Smooth muscle cell of trachea (primary cell): ENCODE measurements around the gene MARCHF2. TPM values are rescaled to one million over a fixed set of nuclear protein-coding genes. Genes with fewer than 3 reads are reported as not detected.

Experiments used
- total RNA-seq: library from RNA; depleted of rRNA; stranded (reverse); fragments of >200 nt; gene quantifications from 2 replicates; pipeline ENCODE4 v1.2.1, GENCODE V29; 2014

Gene MARCHF2
- total RNA-seq = 62.3 and 126 TPM in 2 replicates

GRCh38 chr19:8412783-8413628, at the start of gene MARCHF2:
TSS of gene MARCHF2 (plus strand) at chr19:8413305. CDS start at chr19:8421841, 8,536 bp downstream.

GRCh38 chr19:8363803-8364771, 49.0 kb upstream of the MARCHF2 start, which contains the start of gene ANGPTL4:
TSS of gene ANGPTL4 (plus strand) at chr19:8364155. CDS start at chr19:8364322, 167 bp downstream.

GRCh38 chr19:8389891-8390616, 23.1 kb upstream of the MARCHF2 start, which contains the start of gene RAB11B:
TSS of gene RAB11B (plus strand) at chr19:8390360. CDS start at chr19:8390417, 57 bp downstream.

GRCh38 chr19:8444677-8445487, 31.8 kb downstream of the MARCHF2 start, which contains the start of gene HNRNPM:
TSS of gene HNRNPM (plus strand) at chr19:8444975. CDS start at chr19:8444999, 24 bp downstream.

Other genes starting within 250 kb of the MARCHF2 start
- 1.0 and 16.7 TPM in 2 replicates for gene CERS4, start 203.9 kb upstream of the MARCHF2 start, total RNA-seq
- 28.0 and 41.9 TPM in 2 replicates for gene CD320, start 104.9 kb upstream of the MARCHF2 start, total RNA-seq
- 8.4 and 19.8 TPM in 2 replicates for gene NDUFA7, start 91.9 kb upstream of the MARCHF2 start, total RNA-seq
- 242 and 329 TPM in 2 replicates for gene RPS28, start 91.8 kb upstream of the MARCHF2 start, total RNA-seq
- gene KANK3, start 70.0 kb upstream of the MARCHF2 start, total RNA-seq = 0.15 and 0.50 TPM in 2 replicates
- 3.9 and 6.9 TPM in 2 replicates for gene ANGPTL4, start 49.1 kb upstream of the MARCHF2 start, total RNA-seq
- gene RAB11B, start 22.9 kb upstream of the MARCHF2 start, total RNA-seq = 48.6 and 113 TPM in 2 replicates
- 47.8 and 97.3 TPM in 2 replicates for gene HNRNPM, start 31.7 kb downstream of the MARCHF2 start, total RNA-seq
- not detected in 2 replicates for gene PRAM1, start 89.3 kb downstream of the MARCHF2 start, total RNA-seq
- 7.8 and 10.5 TPM in 2 replicates for gene ZNF414, start 100.9 kb downstream of the MARCHF2 start, total RNA-seq
- gene MYO1F, start 164.1 kb downstream of the MARCHF2 start, total RNA-seq = under 0.01 and 0.17 TPM in 2 replicates
- 4.4 and 11.9 TPM in 2 replicates for gene ADAMTS10, start 197.4 kb downstream of the MARCHF2 start, total RNA-seq
- not detected in 2 replicates for gene NFILZ, start 217.3 kb downstream of the MARCHF2 start, total RNA-seq